DOHH2 (cell line): Measurements from ENCODE around the gene KANK4.

ENCODE experiments used
- CTCF ChIP-seq: fragments of 200-600 bp; sonication (generic); IDR thresholded peaks from one replicate; pipeline ENCODE4 v1.5.1; 2014; ENCODE audit warnings: antibody characterized with exemption, mild to moderate bottlenecking, low read depth, low read length; ENCODE audit not compliant: poor library complexity, severe bottlenecking
- EZH2phosphoT487 ChIP-seq: fragments of 200-600 bp; sonication (generic); IDR thresholded peaks from 2 replicates; pipeline ENCODE4 v1.6.1; 2017; ENCODE audit warnings: borderline replicate concordance, mild to moderate bottlenecking, antibody characterized with exemption, low read length, moderate library complexity, mixed read lengths

- no peak for TF ChIP-seq CTCF
- no peak for TF ChIP-seq EZH2phosphoT487
These were observed 33.8 kb downstream of the KANK4 start for GRCh38 chr1:62285440-62285839.
